C4-2B (cell line): ENCODE data around the gene ITGA6.

Experiments
- CTCF ChIP-seq: fragments of 450-650 bp; conservative IDR thresholded peaks from 2 replicates; pipeline ENCODE4 v1.5.1; 2017; ENCODE audit warnings: mild to moderate bottlenecking
- ZFX ChIP-seq: fragments of 450-650 bp; IDR thresholded peaks from 2 replicates; pipeline ENCODE4 v1.6.1; 2017

- TF ChIP-seq CTCF (no peak), ZFX (no peak)
Observed at GRCh38 chr2:172545408-172546075, 118.2 kb downstream of the ITGA6 start.
